ENCODE results near the gene DTX4. TPM values are rescaled to one million over a fixed set of nuclear protein-coding genes. Genes with fewer than 3 reads are reported as not detected.
A peak's percentile ranks its signal among the peaks of the same experiment; 100 is the strongest.

The DTX4 gene
- total and polyA plus RNA-seq, 4 donors: 27.8 to 108 (median 66.0) TPM

DNA sequence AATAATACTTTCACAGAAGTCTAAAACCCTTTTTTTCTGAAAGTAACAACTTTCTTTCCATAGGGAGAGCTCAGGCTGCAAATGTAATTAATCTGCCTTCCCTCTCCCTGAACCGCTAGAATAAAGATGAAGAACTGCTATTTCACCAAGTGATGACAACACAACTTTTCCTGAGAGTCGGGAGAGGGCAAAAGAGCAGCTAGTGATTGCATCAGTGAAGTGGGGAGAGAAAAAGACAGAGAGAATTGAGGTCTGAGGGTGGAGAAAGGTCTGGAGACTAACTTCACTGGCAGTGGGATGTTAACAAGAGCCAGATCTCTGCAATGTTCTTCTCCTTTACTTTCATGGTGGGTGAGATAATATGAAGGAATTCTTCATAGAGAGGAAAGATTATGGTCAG is 51.7 kb downstream of the DTX4 start:
- Histone ChIP-seq H3K36me3 (ENCODE audit: control insufficient read depth, insufficient read depth, low read length) (no peaks in the 10 kb centered on the region), H3K9me3 (ENCODE audit: control insufficient read depth, insufficient read depth, low read length) (no peaks in the 10 kb centered on the region), H3K27me3 (ENCODE audit: control insufficient read depth, insufficient read depth, low read length) (no peaks in the 10 kb centered on the region), H3K4me1 (ENCODE audit: control insufficient read depth, insufficient read depth, low read length) (no peaks in the 10 kb centered on the region), H3K27ac (ENCODE audit: low read depth, low read length) (no peak overlapping the region), H3K4me3 (ENCODE audit: low read depth, low read length) (no peak overlapping the region)
- DNase-seq (ENCODE audit: low read depth in 4 of 6, low spot score in 6 of 6): no peak
- WGBS (ENCODE audit: insufficient coverage): 40% methylated on average over 1 of the region's 2 CpGs

DNA sequence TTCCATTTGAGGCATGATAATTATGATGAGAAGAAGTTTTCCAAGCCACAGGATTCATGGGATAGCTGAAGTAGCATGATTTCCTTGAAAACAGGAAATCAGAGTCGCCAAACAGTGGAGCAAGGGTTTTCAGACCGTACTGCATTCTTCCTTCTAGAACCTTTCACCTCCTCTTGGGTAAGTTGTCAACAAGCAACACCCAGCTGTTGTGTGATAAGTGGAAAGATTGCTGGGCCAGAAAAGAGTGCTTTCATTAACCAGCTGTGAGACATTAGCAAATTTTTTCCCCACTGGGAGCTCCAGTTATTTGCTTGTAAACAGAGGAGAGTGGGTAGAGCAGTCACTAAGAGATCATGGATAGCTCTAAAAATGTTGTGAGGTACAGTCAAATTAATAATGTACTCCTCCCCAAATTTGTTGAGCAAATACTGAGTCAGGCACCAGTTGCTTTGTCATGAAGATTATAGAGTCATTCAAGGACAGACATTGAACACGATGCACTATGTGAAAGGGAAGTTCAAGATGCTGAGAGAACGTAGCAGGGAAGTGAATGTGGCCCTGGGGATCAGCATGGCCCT is 52.5 kb downstream of the DTX4 start:
- no peaks in the 10 kb centered on the region for H3K9me3 ChIP-seq (ENCODE audit: control insufficient read depth, insufficient read depth, low read length)
- no peak overlapping the region for H3K27ac ChIP-seq (ENCODE audit: low read depth, low read length)
- H3K4me1 ChIP-seq (ENCODE audit: control insufficient read depth, insufficient read depth, low read length): no peaks in the 10 kb centered on the region
- 61% methylated on average over 2 of the region's 4 CpGs for WGBS (ENCODE audit: insufficient coverage)
- no peaks in the 10 kb centered on the region for H3K36me3 ChIP-seq (ENCODE audit: control insufficient read depth, insufficient read depth, low read length)
- no peak overlapping the region for H3K4me3 ChIP-seq (ENCODE audit: low read depth, low read length)
- H3K27me3 ChIP-seq (ENCODE audit: control insufficient read depth, insufficient read depth, low read length): no peaks in the 10 kb centered on the region
- DNase-seq (ENCODE audit: low read depth in 4 of 6, low spot score in 6 of 6): peak in 1 of 6 donors; percentile 31

DNA sequence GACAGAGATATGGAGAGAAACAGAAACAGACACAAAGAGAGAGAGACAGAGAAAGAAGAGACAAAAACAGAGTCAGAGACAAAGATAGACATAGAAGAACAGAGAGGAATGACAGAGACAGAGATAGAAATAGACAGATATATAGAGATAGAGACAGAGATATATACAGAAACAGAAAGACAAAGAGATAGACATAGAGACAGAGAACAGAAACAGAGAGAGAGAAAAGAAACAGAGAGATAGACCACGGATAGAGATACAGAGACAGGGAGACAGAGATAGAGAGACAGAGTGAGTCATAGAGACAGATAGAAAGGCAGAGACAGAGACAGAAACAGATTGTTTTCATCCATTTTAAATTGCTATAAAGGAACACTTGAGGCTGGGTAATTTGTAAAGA is 53.1 kb downstream of the DTX4 start:
- DNase-seq (ENCODE audit: low read depth in 4 of 6, low spot score in 6 of 6): no peak
- Histone ChIP-seq H3K27me3 (ENCODE audit: control insufficient read depth, insufficient read depth, low read length) (no peaks in the 10 kb centered on the region), H3K4me3 (ENCODE audit: low read depth, low read length) (no peak overlapping the region), H3K36me3 (ENCODE audit: control insufficient read depth, insufficient read depth, low read length) (no peaks in the 10 kb centered on the region), H3K27ac (ENCODE audit: low read depth, low read length) (no peak overlapping the region), H3K4me1 (ENCODE audit: control insufficient read depth, insufficient read depth, low read length) (no peaks in the 10 kb centered on the region), H3K9me3 (ENCODE audit: control insufficient read depth, insufficient read depth, low read length) (no peaks in the 10 kb centered on the region)
- 75% methylated on average over 1 of the region's 1 CpG for WGBS (ENCODE audit: insufficient coverage)

DNA sequence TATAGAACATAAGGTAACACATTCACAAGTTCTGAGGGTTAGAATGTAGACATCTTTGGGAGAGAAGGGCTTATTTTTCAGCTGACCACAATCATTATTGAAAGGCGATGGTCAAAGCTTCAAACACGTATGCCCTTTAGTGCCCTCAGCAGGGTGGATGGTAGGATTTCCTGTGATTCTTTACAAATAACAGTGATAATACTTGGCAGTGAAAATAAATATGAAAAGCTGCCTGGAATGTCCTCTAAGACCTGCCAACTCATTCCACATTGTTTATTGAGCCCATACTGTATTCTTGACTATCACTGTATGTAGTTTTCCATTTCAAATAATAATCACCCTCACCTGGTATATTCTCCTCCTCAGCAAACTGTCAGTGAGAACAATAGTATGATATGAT is 54.5 kb downstream of the DTX4 start:
- Histone ChIP-seq H3K4me3 (ENCODE audit: low read depth, low read length) (no peak overlapping the region), H3K27ac (ENCODE audit: low read depth, low read length) (no peak overlapping the region), H3K9me3 (ENCODE audit: control insufficient read depth, insufficient read depth, low read length) (no peaks in the 10 kb centered on the region), H3K4me1 (ENCODE audit: control insufficient read depth, insufficient read depth, low read length) (no peaks in the 10 kb centered on the region), H3K36me3 (ENCODE audit: control insufficient read depth, insufficient read depth, low read length) (no peaks in the 10 kb centered on the region), H3K27me3 (ENCODE audit: control insufficient read depth, insufficient read depth, low read length) (no peaks in the 10 kb centered on the region)
- no peak for DNase-seq (ENCODE audit: low read depth in 4 of 6, low spot score in 6 of 6)
- no CpG with 5 or more reads among the region's 2 CpGs for WGBS (ENCODE audit: insufficient coverage)

DNA sequence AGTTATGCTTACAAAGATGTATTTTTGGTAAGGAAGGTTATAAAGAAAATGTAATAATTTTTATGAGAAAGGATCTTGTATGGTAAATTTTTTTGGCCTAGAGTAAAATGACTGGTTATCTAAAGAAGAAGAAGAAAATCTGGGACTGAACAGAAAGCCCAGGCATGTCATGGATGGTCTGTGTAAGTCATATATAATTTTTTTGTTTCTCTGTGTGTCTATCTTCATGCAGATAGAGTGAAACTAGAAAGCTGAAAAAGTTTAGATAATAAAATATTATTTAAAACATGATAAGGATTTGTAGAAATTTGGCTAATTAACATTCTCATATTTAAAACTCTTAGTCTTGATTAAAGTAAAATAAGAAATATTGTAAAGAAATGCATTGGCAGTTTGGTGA is 68.4 kb downstream of the DTX4 start:
- no peaks in the 10 kb centered on the region for H3K27me3 ChIP-seq (ENCODE audit: control insufficient read depth, insufficient read depth, low read length)
- H3K9me3 ChIP-seq (ENCODE audit: control insufficient read depth, insufficient read depth, low read length): no peaks in the 10 kb centered on the region
- no peaks in the 10 kb centered on the region for H3K36me3 ChIP-seq (ENCODE audit: control insufficient read depth, insufficient read depth, low read length)
- H3K4me1 ChIP-seq (ENCODE audit: control insufficient read depth, insufficient read depth, low read length): no peaks in the 10 kb centered on the region
- no peak overlapping the region for H3K27ac ChIP-seq (ENCODE audit: low read depth, low read length)
- DNase-seq (ENCODE audit: low read depth in 4 of 6, low spot score in 6 of 6): no peak
- no peak overlapping the region for H3K4me3 ChIP-seq (ENCODE audit: low read depth, low read length)

DNA sequence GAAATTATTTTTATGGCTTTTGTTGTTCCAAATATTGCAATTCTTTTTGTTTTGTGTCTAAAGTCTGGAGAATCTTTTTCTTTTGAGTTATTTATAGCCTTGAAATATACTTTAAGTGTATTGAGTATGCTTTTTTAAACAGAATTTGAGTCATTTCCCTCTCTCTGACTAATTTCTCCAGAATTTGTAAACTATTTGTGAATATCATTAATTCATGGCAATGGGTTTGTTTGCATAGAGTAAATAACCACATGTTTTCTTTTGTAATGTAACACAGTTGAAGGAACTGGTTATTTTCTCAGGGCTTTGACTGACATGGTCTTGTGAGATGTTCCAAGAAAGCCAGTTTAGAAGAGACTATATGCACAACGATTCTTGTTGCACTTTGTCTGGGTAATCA is 71.7 kb downstream of the DTX4 start:
- H3K4me3 ChIP-seq (ENCODE audit: low read depth, low read length): no peak overlapping the region
- H3K9me3 ChIP-seq (ENCODE audit: control insufficient read depth, insufficient read depth, low read length): peaks cover 2% of the 10 kb centered on the region
- WGBS (ENCODE audit: insufficient coverage): 73% methylated on average over 1 of the region's 1 CpG
- no peaks in the 10 kb centered on the region for H3K4me1 ChIP-seq (ENCODE audit: control insufficient read depth, insufficient read depth, low read length)
- H3K27me3 ChIP-seq (ENCODE audit: control insufficient read depth, insufficient read depth, low read length): no peaks in the 10 kb centered on the region
- no peaks in the 10 kb centered on the region for H3K36me3 ChIP-seq (ENCODE audit: control insufficient read depth, insufficient read depth, low read length)
- no peak overlapping the region for H3K27ac ChIP-seq (ENCODE audit: low read depth, low read length)
- DNase-seq (ENCODE audit: low read depth in 4 of 6, low spot score in 6 of 6): no peak

DNA sequence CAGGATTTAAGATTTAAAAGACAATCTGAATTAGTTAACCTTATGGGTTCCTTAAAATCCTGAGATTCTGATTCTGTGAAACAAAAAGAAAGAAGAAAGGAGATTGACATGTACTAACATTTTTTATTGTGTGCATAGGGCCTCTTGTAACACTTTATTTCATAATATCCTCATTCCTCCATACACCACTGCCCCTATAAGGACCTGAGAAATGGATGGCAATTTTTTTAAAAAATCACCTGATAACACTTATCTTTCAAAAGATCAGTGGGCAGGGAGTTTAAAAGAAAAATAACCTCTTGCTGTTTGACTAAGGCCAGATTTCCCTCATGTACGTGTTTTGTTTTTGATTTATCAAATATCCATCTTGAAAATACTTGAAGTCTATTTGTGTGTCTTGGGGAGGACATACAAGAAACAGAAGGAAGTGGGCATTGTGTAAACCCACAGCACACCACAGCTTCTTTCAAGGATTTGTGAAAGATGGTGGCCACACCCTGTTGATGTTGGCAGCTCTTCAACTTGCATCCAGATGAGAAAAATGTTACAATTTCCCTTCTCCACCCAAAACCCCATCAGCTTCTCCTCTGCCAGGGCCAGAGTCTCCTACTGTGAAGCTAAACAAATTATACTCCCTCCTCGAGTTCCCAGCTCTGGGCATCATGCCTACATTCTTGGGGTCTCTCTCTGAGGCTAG is 75.7 kb downstream of the DTX4 start:
- WGBS (ENCODE audit: insufficient coverage): no CpG with 5 or more reads among the region's 2 CpGs

DNA sequence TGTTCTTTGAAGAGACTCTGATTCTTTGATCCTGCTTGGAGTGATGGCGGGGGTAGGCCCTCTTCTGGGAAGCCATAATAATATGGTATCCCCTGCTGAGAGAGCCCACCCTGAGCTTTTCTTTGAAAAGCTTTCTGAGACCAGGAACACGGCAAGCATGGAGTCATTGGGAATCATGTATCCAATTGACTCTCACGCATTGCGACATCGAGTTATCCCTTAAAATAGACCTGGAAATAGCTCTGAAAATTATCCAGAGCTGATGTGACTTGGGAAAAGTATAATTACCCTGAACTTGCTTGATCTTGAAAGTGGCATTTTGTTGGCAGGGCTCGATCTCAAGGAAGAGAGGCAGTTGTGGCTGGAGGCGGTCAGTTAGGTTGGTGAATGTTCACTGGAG is 77.6 kb downstream of the DTX4 start:
- Histone ChIP-seq H3K4me1 (ENCODE audit: control insufficient read depth, insufficient read depth, low read length) (no peaks in the 10 kb centered on the region), H3K4me3 (ENCODE audit: low read depth, low read length) (no peak overlapping the region), H3K9me3 (ENCODE audit: control insufficient read depth, insufficient read depth, low read length) (peaks cover 2% of the 10 kb centered on the region), H3K27me3 (ENCODE audit: control insufficient read depth, insufficient read depth, low read length) (no peaks in the 10 kb centered on the region), H3K27ac (ENCODE audit: low read depth, low read length) (no peak overlapping the region), H3K36me3 (ENCODE audit: control insufficient read depth, insufficient read depth, low read length) (no peaks in the 10 kb centered on the region)
- no peak for DNase-seq (ENCODE audit: low read depth in 4 of 6, low spot score in 6 of 6)
- WGBS (ENCODE audit: insufficient coverage): 88% methylated on average over 7 of the region's 7 CpGs

More for the DNA sequence above, 75.7 kb downstream of the DTX4 start:
- no peak overlapping the region for H3K27ac ChIP-seq (ENCODE audit: low read depth, low read length)
- H3K4me1 ChIP-seq (ENCODE audit: control insufficient read depth, insufficient read depth, low read length): no peaks in the 10 kb centered on the region
- no peak overlapping the region for H3K4me3 ChIP-seq (ENCODE audit: low read depth, low read length)
- peaks cover 2% of the 10 kb centered on the region for H3K9me3 ChIP-seq (ENCODE audit: control insufficient read depth, insufficient read depth, low read length)
- DNase-seq (ENCODE audit: low read depth in 4 of 6, low spot score in 6 of 6): peak in 2 of 6 donors; percentile 3 to 58
- no peaks in the 10 kb centered on the region for H3K36me3 ChIP-seq (ENCODE audit: control insufficient read depth, insufficient read depth, low read length)
- H3K27me3 ChIP-seq (ENCODE audit: control insufficient read depth, insufficient read depth, low read length): no peaks in the 10 kb centered on the region

DNA sequence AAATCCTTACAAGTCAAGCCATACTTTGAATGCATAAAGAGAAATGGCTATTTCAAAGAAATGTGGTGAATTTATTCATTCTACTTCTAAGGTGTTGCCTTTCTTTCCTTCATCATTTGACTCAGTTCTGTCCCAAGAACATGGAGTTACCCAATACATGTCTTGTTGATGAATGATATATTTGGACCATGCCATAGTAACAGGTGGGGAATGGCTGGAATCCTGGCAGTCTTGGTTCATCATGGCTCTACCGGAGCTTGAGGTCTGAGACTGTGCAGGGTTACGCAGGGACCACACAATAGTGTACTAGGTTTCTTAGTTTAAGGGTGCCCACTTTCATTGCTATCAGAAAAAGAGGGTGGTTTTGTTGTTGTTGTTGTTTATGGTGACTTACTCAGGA is 81.1 kb downstream of the DTX4 start:
- Histone ChIP-seq H3K9me3 (ENCODE audit: control insufficient read depth, insufficient read depth, low read length) (peaks cover 2% of the 10 kb centered on the region), H3K4me3 (ENCODE audit: low read depth, low read length) (no peak overlapping the region), H3K36me3 (ENCODE audit: control insufficient read depth, insufficient read depth, low read length) (no peaks in the 10 kb centered on the region), H3K4me1 (ENCODE audit: control insufficient read depth, insufficient read depth, low read length) (no peaks in the 10 kb centered on the region), H3K27ac (ENCODE audit: low read depth, low read length) (no peak overlapping the region), H3K27me3 (ENCODE audit: control insufficient read depth, insufficient read depth, low read length) (no peaks in the 10 kb centered on the region)
- DNase-seq (ENCODE audit: low read depth in 4 of 6, low spot score in 6 of 6): no peak
- 78% methylated on average over 2 of the region's 2 CpGs for WGBS (ENCODE audit: insufficient coverage)

DNA sequence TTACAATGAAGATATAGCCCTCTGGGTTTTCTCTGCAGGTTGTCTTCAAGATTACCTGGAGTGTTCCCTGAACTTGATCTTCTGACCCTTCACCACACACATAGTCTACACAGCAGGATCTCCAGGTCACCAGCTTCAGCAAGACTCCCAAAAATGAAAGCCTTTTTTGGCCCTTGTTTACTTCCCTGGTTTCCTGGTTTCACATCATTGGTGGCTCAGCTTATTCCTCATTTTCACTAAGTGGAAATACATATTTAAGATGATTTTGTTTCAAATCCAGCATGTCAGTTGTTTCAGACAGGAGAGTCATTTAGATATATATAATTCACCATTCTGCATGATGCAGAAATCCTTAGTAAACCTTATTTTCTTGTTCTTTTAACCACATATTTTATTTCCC is 82.4 kb downstream of the DTX4 start:
- no peaks in the 10 kb centered on the region for H3K36me3 ChIP-seq (ENCODE audit: control insufficient read depth, insufficient read depth, low read length)

More for the DNA sequence above, 82.4 kb downstream of the DTX4 start:
- Histone ChIP-seq H3K27ac (ENCODE audit: low read depth, low read length) (no peak overlapping the region), H3K27me3 (ENCODE audit: control insufficient read depth, insufficient read depth, low read length) (no peaks in the 10 kb centered on the region), H3K4me3 (ENCODE audit: low read depth, low read length) (no peak overlapping the region), H3K4me1 (ENCODE audit: control insufficient read depth, insufficient read depth, low read length) (no peaks in the 10 kb centered on the region), H3K9me3 (ENCODE audit: control insufficient read depth, insufficient read depth, low read length) (no peaks in the 10 kb centered on the region)
- DNase-seq (ENCODE audit: low read depth in 4 of 6, low spot score in 6 of 6): no peak
